Psoas muscle (tissue), 8 donors: ENCODE measurements around the gene LRBA. TPM values are rescaled to one million over a fixed set of nuclear protein-coding genes. Genes with fewer than 3 reads are reported as not detected.

Experiments
- ATAC-seq, 4 donors: fragments of 200-7000 bp; cut with Tn5 transposase; one replicate each; pipeline ENCODE4 v1.9.1; 2020; ENCODE audit warnings: moderate library complexity in 3 of 4, mild to moderate bottlenecking in 2 of 4
- DNase-seq, 2 donors: peaks; one replicate each; pipeline ENCODE4 v3.0.0-alpha.2; 2020
- H3K27ac ChIP-seq: fragments of 200-600 bp; one replicate; pipeline ENCODE4 v1.8.0; 2022
- H3K27me3 ChIP-seq, 3 donors: fragments of 200-600 bp in 1 of 3; one replicate each; pipeline versions ENCODE4 v1.6.1 to v1.8.0; 2013 to 2022; ENCODE audit warnings: low read length in 2 of 3, mild to moderate bottlenecking in 2 of 3, moderate library complexity in 1 of 3; ENCODE audit not compliant: insufficient read depth in 3 of 3
- H3K36me3 ChIP-seq, 2 donors: fragments of 200-600 bp in 1 of 2; one replicate each; pipeline versions ENCODE4 v1.6.1 to v1.8.0; 2013 to 2022; ENCODE audit warnings: low read depth in 1 of 2, mild to moderate bottlenecking in 1 of 2, moderate library complexity in 1 of 2; ENCODE audit not compliant: insufficient read depth in 1 of 2
- H3K4me1 ChIP-seq: fragments of 200-600 bp; one replicate; pipeline ENCODE4 v1.8.0; 2022
- H3K4me3 ChIP-seq: fragments of 200-600 bp; one replicate; pipeline ENCODE4 v1.8.0; 2022; ENCODE audit warnings: mild to moderate bottlenecking
- H3K9me3 ChIP-seq: fragments of 200-600 bp; one replicate; pipeline ENCODE4 v1.8.0; 2022
- CTCF ChIP-seq: fragments of 200-600 bp; IDR thresholded peaks from one replicate; pipeline ENCODE4 v1.8.0; 2022; ENCODE audit warnings: antibody characterized with exemption
- WGBS, 3 donors: extraction: QIAGEN DNeasy Blood & Tissue Kit; methylation state at CpG; one replicate each; pipeline versions ENCODE4 v1.1.6 to v1.1.7; 2013; 5-methylcytosine and 5-hydroxymethylcytosine counted together
- intact Hi-C, 2 donors: fragments of 100-400 bp; cut with DNase I; formaldehyde crosslinking; loops; one replicate each; pipeline versions ENCODE4 v1.11.0 to v1.14.2; 2022
- polyA plus RNA-seq, 3 donors: library from polyadenylated mRNA; stranded (reverse); fragments of 200-250 nt; gene quantifications; one replicate each; pipeline ENCODE4 v1.2.3, GENCODE V29; 2013
- total RNA-seq, 4 donors: library from RNA; stranded (reverse); fragmentation: NEBNext Ultra II Directional in 2 of 4; extraction: Animal tissue kit (Norgen Biotek cat#: 25700) in 2 of 4; gene quantifications; one replicate each; pipeline versions ENCODE4 v1.2.1 to v1.2.4, GENCODE V29; 2021 to 2023
- donor health status: healthy with polysubstance abuse.
- donor health status: DM: no; HTN: no; CAD: no; lungs with moderate emphysema.
- donor health status: Bipolar disorder and iron deficiency.
- donor health status: healthy.
- donor health status: DM: yes; HTN: yes; CAD: no.
- donor health status: DM: no; HTN: no; CAD: no.
- donor health status: DM: no; HTN: no; CAD: no.
- donor health status: DM: yes; HTN: yes; CAD: no.

The LRBA gene
- total and polyA plus RNA-seq, 7 donors: 2.9 to 10.6 (median 6.4) TPM

GRCh38 chr4:151049430-151049884 is 34.4 kb upstream of the LRBA start:
- DNase-seq (no peak), ATAC-seq (no peak)
- intact Hi-C loops: no loop called here
- H3K4me3 ChIP-seq: no peak overlapping the region
- no peaks in the 10 kb centered on the region for H3K36me3 ChIP-seq
- no peak for TF ChIP-seq CTCF
- WGBS, 3 donors: 88 to 91% (median 89%) methylated on average over 12 to 13 of the region's 13 CpGs
- no peaks in the 10 kb centered on the region for H3K27me3 ChIP-seq
- H3K9me3 ChIP-seq: no peaks in the 10 kb centered on the region
- no peak overlapping the region for H3K27ac ChIP-seq
- no peaks in the 10 kb centered on the region for H3K4me1 ChIP-seq

GRCh38 chr4:151048913-151049312 is 33.8 kb upstream of the LRBA start:
- Histone ChIP-seq H3K27me3 (no peaks in the 10 kb centered on the region), H3K4me3 (no peak overlapping the region), H3K27ac (no peak overlapping the region), H3K4me1 (no peaks in the 10 kb centered on the region), H3K9me3 (no peaks in the 10 kb centered on the region), H3K36me3 (no peaks in the 10 kb centered on the region)
- 80 to 87% (median 82%) methylated on average over 11 of the region's 11 CpGs for WGBS, 3 donors
- no peak for DNase-seq
- intact Hi-C loops: no loop called here
- no peak for ATAC-seq
- TF ChIP-seq CTCF: no peak

- 36 to 47% (median 47%) methylated on average over 4 of the region's 4 CpGs for WGBS, 3 donors
- intact Hi-C loops: no loop called here
- no peak for DNase-seq
Observed at GRCh38 chr4:151046609-151047008, 31.5 kb upstream of the LRBA start.

GRCh38 chr4:151045907-151046306 is 30.8 kb upstream of the LRBA start:
- Histone ChIP-seq H3K27me3 (no peaks in the 10 kb centered on the region), H3K9me3 (no peaks in the 10 kb centered on the region), H3K36me3 (no peaks in the 10 kb centered on the region), H3K27ac (no peak overlapping the region), H3K4me3 (no peak overlapping the region), H3K4me1 (no peaks in the 10 kb centered on the region)
- DNase-seq (no peak), ATAC-seq (no peak)
- intact Hi-C loops: no loop called here
- 28 to 34% (median 34%) methylated on average over 3 of the region's 3 CpGs for WGBS, 3 donors
- TF ChIP-seq CTCF: no peak

More at GRCh38 chr4:151046609-151047008, 31.5 kb upstream of the LRBA start:
- Histone ChIP-seq H3K4me1 (no peaks in the 10 kb centered on the region), H3K27ac (no peak overlapping the region), H3K27me3 (no peaks in the 10 kb centered on the region), H3K36me3 (no peaks in the 10 kb centered on the region), H3K9me3 (no peaks in the 10 kb centered on the region), H3K4me3 (no peak overlapping the region)
- no peak for TF ChIP-seq CTCF
- no peak for ATAC-seq

GRCh38 chr4:151043803-151044515 is 28.9 kb upstream of the LRBA start:
- DNase-seq (no peak), ATAC-seq (no peak)
- no peak for TF ChIP-seq CTCF
- WGBS, 3 donors: 69 to 82% (median 71%) methylated on average over 1 of the region's 1 CpG
- no peak overlapping the region for H3K4me3 ChIP-seq
- no peaks in the 10 kb centered on the region for H3K27me3 ChIP-seq
- no peaks in the 10 kb centered on the region for H3K36me3 ChIP-seq
- H3K9me3 ChIP-seq: no peaks in the 10 kb centered on the region
- H3K27ac ChIP-seq: no peak overlapping the region
- no peaks in the 10 kb centered on the region for H3K4me1 ChIP-seq
- intact Hi-C loops: no loop called here
